ACHN (cell line): ENCODE results near the gene ARRDC2.
"Not testable (repeated sequence)": the region's sequence is repeated elsewhere in the genome, so short reads cannot be mapped to it uniquely, and the experiment has no call there.

Experiments
- DNase-seq: peaks from one replicate; pipeline ENCODE4 v3.0.0-alpha.2; 2015
- in situ Hi-C: cut with HindIII; loops from 2 replicates; pipeline ENCODE4 v1.10.0; 2017; ENCODE audit warnings: low sequenced_read_pairs, low pct_ligation_motif_present, low pct_unique_long_range_greater_than_20kb

ARRDC2 gene

DNA sequence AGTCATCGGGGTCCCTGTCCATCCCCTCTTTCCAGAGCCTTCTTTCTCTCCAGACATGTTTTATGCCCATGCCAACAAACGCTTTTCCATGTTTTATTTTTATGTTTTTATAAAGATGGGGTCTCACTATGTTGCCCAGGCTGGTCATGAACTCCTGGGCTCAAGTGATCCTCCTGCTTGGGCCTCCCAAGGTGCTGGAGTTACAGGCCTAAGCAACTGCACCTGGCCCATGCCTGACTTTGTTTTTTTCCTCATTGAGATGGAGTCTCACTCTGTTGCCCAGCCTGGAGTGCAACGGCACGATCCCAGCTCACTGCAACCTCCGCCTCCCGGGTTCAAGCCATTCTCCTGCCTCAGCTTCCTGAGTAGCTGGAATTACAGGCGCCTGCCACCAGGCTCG, 21.4 kb upstream of the ARRDC2 start:
- DNase-seq, in situ Hi-C loops: not testable (repeated sequence)

GRCh38 chr19:17988161-17988560, 19.8 kb upstream of the ARRDC2 start:
- DNase-seq: no peak
- in situ Hi-C loops: no loop called here

DNA sequence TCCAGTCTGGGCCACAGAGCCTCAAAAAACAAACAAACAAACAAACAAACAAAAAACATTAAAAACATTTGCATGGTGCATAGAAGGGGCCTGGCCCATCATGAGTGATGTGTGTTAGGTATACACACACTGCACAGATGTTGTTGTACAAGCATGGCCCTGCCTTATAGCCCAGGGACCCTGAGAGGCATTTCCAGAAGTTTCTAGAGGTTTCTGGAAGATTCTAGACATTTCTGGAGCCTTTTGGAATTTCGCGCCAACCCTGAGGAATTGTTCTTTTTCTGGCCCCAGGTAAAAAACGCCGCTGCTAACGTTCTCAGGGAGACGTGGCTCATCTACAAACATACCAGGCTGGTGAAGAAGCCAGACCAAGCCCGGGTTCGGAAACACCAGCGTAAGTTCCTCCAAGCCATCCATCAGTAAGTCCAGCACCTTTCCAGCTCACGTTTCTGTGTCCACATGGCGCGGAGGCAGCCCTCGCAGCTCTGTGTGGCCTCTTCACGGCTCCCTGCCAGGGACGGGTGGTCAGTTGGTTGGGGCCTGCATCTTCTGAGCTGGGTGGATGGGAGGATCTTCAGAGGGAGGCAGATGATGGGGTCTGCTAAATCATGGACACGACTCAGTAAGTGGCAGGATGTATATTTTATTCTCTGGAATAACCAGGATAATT, 18.4 kb upstream of the ARRDC2 start:
- in situ Hi-C loops: no loop called here
- DNase-seq: no peak

GRCh38 chr19:17993076-17993813, 14.7 kb upstream of the ARRDC2 start:
- no peak for DNase-seq
- in situ Hi-C loops: no loop called here

- peak; percentile 74 for DNase-seq
- in situ Hi-C loops: no loop called here
Observed at GRCh38 chr19:17996826-17997316, 11.1 kb upstream of the ARRDC2 start.

DNA sequence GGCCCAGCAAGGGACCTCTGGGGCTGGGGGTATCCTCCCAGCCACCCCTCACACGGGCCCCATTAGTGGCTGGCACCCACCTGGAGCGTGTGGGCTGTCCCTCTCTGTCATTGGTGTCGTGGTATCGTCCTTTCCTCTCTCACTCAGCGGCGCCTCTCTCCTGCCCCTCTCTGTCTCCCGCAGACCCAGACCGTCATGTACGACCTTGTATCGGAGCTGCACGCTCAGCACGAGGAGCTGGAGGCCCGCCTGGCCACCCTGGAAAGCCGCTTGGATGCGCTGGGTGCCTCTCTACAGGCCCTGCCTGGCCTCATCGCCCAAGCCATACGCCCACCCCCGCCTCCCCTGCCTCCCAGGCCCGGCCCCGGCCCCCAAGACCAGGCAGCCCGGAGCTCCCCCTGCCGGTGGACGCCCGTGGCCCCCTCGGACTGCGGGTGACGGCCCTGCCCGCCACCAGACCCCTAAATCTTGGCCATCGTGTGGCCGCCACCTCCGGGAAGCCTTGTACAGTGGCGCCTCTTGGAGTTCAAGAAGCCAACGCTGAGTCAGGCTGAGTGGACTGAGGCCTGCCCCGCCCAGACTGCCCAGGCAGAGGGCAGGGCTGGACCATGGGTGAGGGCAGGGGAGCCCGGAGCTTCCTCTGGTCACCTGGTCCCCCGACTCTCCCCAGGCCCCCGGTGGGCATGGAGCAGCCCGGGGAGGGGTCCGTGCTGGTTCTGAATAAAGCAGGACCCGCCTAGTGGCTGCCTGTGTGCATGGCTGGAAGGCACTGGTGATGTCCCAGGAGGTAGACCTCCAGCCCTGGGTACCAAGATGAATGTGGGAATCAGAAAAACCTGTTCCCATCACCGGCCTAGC, 9.8 kb upstream of the ARRDC2 start:
- peak; percentile 57 for DNase-seq
- in situ Hi-C loops: no loop called here

DNA sequence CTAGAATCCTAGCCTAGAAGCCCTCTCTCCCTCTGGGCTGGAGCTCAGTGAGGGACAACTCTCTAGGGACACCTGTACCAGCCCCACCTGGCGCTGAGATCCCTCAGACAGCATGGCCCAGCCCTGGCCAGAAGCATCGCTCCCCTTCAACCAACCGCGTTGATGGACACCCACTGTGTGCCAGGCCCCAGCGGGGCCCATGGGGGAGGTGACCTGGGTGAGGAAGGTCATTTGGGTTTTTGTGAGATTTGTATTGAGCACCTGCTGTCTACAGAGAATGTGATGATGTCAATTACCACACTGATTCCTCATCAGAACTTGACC, 9.2 kb upstream of the ARRDC2 start:
- DNase-seq: no peak
- in situ Hi-C loops: no loop called here

- in situ Hi-C loops: no loop called here
- DNase-seq: no peak
Observed at GRCh38 chr19:17999684-18000479, 8.1 kb upstream of the ARRDC2 start.

DNA sequence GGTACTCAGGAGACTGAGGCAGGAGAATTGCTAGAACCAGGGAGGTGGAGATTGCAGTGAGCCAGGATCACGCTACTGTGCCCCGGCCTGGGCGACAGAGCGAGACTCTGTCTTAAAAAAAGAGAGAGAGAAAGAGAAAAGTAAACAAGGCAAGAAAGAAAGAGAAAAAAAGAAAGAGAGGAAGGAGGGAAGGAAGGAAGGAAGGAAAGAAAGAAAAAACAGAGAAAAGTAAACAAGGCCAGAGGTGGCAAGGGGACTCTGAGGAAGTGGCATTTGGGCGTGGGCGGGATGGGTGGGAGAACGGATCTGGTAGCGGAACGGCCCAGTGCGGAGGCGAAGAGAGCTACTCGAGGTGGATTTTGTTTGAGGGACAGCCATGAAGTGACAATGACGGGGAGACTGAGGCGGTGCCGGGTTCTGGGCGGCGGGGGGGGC, 7.5 kb upstream of the ARRDC2 start:
- in situ Hi-C loops: no loop called here
- no peak for DNase-seq

DNA sequence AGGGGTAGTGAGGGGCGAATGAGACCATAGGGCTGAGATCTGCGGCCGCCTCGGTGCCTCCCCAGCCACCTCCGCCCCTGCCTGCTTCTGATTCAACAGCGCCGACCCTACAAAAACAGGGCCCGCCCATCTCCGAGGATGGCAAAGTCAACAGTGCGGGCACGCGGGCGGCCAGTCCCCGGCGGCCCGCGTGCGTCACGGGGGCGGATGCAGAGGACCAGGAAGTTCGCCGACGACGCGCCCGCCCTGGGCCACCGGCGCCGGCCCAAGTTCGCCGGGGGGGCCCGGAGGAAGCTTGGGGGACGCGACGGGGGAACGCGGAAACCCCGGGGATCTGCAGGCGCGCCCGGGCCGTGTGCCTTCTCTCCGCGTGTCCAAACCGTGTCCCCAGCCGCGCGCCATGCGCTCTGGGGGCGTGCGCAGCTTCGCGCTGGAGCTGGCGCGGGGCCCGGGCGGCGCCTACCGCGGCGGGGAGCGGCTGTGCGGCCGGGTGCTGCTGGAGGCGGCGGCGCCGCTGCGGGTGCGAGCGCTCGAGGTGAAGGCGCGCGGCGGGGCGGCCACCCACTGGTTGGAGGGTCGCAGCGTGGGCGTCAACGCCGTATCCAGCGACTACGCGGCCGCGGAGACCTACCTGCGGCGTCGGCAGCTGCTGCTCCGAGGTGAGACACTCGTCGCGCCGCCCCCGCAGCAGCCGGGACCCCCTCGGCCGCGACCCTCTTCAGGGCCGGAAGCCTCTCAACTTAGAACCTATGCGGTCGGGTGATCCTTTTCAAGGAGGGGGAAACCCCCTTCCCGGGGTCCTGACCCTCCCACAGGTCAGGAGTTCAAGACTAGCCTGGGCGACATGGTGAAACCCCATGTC, 6.8 kb upstream of the ARRDC2 start:
- DNase-seq: peak; percentile 85
- in situ Hi-C loops: no loop called here

DNA sequence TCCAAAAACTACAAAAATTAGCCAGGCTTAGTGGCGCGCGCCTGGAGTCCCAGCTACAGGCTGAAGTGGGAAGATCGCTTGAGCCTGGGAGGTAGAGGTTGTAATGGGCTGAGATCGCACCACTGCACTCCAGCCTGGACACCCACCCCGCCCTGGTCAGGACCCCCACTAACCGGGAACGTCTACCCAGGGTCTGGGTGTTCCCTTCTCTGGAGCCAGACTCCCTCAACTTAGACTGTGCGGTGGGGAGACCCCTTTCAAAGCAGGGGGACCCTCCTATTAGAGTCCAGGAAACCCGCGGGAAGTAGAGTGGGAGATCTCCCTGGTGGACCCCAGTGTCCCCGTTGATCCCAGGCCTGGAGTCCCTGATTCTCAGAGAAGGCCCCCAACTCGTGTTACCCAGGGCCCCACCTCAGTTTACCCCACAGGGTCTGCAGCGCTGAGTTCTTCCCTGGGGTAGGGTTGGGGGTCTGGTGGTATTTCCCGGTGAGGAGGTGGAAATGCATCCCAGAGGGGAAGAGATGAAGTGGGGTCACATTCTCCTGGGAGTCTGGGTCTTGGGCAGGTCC, 6.1 kb upstream of the ARRDC2 start:
- in situ Hi-C loops: no loop called here
- peak; percentile 19 for DNase-seq

DNA sequence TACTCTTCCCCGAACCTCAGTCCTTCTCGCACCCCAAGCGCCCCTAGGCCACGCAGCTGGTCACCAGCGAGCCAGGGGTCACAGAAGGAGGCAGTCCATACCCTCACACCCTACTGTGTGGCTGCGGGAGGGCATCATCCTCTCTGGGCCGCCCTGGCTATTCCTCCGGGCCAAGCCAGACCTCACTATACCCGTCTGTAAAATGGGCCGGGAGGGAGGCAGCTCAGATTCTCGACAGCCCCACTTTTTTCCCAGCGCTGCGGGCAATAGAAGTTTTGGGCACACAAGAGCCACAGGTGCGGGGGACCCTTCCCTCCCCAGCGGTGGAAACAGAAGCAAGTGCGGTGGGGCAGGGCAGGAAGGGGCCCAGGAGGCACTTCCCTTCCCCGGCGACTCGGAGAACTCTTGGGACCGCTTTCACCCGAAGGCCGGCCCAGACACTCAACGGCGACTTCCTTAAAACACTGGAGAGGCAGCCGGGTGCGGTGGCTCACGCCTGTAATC, 5.6 kb upstream of the ARRDC2 start:
- no peak for DNase-seq
- in situ Hi-C loops: no loop called here

DNA sequence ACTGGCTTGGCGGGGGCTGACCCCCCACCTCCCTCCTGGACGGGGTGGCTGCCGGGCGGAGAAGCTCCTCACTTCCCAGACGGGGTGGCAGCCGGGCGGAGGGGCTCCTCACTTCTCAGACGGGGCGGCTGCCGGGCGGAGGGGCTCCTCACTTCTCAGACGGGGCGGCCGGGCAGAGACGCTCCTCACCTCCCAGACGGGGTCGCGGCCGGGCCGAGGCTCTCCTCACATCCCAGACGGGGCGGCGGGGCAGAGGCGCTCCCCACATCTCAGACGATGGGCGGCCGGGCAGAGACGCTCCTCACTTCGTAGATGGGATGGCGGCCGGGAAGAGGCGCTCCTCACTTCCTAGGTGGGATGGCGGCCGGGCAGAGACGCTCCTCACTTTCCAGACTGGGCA, 2.2 kb upstream of the ARRDC2 start:
- DNase-seq, in situ Hi-C loops: not testable (repeated sequence)

DNA sequence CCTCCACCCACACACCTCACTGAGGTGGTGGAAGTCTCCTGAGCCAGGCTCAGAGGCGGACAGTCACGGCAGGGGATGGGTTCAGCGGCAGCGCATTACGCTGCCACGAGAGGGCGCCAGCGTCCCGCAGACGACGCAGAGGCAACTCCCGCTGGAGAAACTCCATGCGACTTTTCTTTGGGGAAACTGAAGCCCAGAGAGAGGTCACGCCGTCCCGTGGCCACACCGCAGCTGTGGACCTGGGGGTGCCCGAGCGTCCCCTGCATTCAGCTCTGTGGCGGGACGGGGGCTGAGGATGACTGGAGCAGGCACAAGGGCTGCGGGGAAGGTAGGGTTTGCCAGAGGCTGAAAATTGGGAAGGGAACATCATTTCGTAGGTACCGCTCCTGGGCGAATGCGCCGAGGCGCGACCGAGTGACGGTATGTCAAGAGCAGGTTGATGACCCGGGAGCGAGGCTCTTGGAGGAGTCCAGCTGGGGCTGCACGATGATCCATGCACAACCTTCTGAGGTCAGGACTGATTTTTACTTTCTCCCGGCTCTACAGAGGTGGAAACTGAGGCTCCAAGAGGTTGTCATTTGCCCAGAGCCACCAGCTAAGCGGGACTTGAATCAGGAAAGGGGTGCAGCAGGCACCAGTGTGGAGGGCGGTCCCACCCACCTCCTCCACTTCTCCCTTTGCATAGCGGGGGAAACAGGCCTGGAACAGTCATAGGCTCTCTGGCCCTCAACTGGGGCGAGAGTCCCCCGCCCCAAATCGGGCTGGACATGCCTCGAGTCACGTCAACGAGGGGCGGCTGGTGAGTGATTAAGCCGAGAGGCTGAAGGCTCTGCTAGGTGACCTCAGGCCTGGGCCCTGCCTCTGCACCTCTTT, 690 bp upstream of the ARRDC2 start:
- peak; percentile 76 for DNase-seq
- in situ Hi-C loops: no loop called here

GRCh38 chr19:18008814-18009213, 844 bp downstream of the ARRDC2 start:
- in situ Hi-C loops: no loop called here
- DNase-seq: no peak

- DNase-seq: peak; percentile 40
- in situ Hi-C loops: no loop called here
Observed at GRCh38 chr19:18009412-18010066, 1.6 kb downstream of the ARRDC2 start.
